LNCAP (cell line): ENCODE data around the gene WEE1.

ENCODE experiments used
- CTCF ChIP-seq: fragments of 450-650 bp; IDR thresholded peaks from 2 replicates; pipeline ENCODE4 v1.5.1; 2017; ENCODE audit warnings: mild to moderate bottlenecking

WEE1 gene

GRCh38 chr11:9625728-9626127, 52.3 kb downstream of the WEE1 start:
- no peak for TF ChIP-seq CTCF

DNA sequence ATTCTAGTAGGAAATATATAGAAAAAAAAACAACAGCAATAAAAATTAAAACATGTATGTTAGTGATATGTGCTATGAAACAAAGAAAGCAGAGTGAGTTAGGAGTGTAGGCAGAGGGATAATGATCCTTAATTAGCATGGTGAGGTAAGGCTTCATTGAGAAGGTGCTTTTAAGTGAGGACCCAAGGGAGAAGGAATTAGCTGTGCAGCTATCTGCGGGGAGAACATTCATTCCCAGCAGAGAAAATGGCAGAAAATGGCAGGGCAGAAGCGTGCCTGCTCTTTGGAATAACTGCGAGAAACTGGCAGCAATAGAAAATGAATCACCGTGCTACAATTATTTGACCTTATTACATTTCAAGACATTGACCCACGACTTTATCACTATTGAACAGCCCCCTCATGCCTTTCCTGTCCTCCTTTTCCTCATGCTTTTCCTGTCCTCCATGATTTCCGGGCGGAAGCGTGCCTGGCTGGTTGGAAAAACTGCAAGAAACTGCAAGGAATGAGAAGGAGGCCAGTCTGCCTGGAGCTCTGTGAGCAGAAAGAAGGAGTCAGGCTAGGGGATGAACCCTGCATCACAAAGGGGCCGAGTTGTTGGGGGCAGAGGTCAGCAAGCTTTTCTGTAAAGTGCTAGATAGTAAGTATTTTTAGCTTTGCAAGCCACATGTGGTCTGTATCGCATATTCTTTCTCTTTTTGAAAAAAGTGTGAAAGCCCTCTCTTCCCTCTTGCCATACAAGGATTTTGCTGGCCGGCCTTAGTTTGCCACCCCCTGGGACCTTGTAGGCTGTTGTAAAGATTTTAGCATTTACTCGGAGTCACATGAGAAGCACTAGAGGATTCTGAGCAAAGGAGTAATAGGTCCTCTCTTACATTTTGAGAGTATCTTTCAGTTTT, 53.3 kb downstream of the WEE1 start:
- no peak for TF ChIP-seq CTCF

- no peak for TF ChIP-seq CTCF
Observed at GRCh38 chr11:9629064-9629463, 55.6 kb downstream of the WEE1 start.

- no peak for TF ChIP-seq CTCF
Observed at GRCh38 chr11:9633679-9634078, 60.2 kb downstream of the WEE1 start.

GRCh38 chr11:9636691-9637090, 63.2 kb downstream of the WEE1 start:
- TF ChIP-seq CTCF: no peak

DNA sequence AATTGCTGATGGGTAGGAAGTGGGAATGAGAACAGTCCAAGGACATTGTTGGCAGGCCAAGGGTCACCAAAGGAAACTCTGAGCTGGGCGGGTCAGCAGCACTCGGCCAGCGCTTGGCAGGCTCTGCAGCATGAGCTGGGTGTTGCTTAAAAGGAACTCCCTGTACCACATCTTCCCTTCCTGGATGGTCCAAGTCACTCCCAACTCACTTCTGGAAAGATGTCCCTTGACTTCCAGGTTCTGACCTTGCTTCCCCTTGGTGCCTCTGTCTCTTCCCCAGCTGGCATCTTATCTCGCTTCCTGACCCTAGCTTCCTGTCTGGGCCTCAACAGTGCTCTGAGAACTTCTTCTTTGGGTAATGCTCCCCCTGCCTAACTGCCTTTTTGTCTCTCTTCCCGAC, 65.6 kb downstream of the WEE1 start:
- TF ChIP-seq CTCF: no peak
